SU-DHL-6 (cell line): ENCODE measurements around the gene RRAS2.

Experiments used
- H2AFZ ChIP-seq: fragments of 200-600 bp; sonication (generic); 2 replicates; pipeline ENCODE4 v1.6.1; 2014; ENCODE audit warnings: low read depth, mild to moderate bottlenecking, moderate library complexity, mixed read lengths, antibody characterized with exemption, low read length; ENCODE audit not compliant: severe bottlenecking
- H3F3A ChIP-seq: fragments of 200-600 bp; shearing (Covaris generic); 2 replicates; pipeline ENCODE4 v1.6.0; 2016; ENCODE audit warnings: antibody characterized with exemption, mild to moderate bottlenecking; ENCODE audit not compliant: insufficient read depth
- H3K27ac ChIP-seq: fragments of 200-600 bp; sonication (generic); 2 replicates; pipeline ENCODE4 v1.5.1; 2016; ENCODE audit warnings: low read depth, mild to moderate bottlenecking, low read length, moderate library complexity, mixed read lengths
- H3K27me3 ChIP-seq: fragments of 200-600 bp; sonication (generic), shearing (Covaris generic); 2 replicates; pipeline ENCODE4 v1.6.0; 2014; ENCODE audit warnings: mild to moderate bottlenecking, low read length
- H3K36me3 ChIP-seq: fragments of 200-600 bp; sonication (generic); 2 replicates; pipeline ENCODE4 v1.6.1; 2014; ENCODE audit warnings: mild to moderate bottlenecking, low read length, mixed read lengths
- H3K4me2 ChIP-seq: fragments of 300-600, 200-600 bp; shearing (Covaris generic), sonication (generic); 2 replicates; pipeline ENCODE4 v1.6.0; 2014; ENCODE audit warnings: low read length, low read depth, mild to moderate bottlenecking; ENCODE audit not compliant: poor library complexity, severe bottlenecking
- H3K4me3 ChIP-seq: fragments of 200-600 bp; sonication (generic); 2 replicates; pipeline ENCODE4 v1.5.1; 2014; ENCODE audit warnings: antibody characterized with exemption, low read length, mild to moderate bottlenecking, mixed read lengths; ENCODE audit not compliant: insufficient read depth, poor library complexity, severe bottlenecking
- H3K79me2 ChIP-seq: fragments of 200-600 bp; sonication (generic); 2 replicates; pipeline ENCODE4 v1.6.1; 2014; ENCODE audit warnings: mild to moderate bottlenecking, low read length, moderate library complexity; ENCODE audit not compliant: insufficient read depth
- H3K9ac ChIP-seq: fragments of 200-600 bp; sonication (generic); 2 replicates; pipeline ENCODE4 v1.7.0; 2014; ENCODE audit warnings: mild to moderate bottlenecking, low read length
- H3K9me2 ChIP-seq: fragments of 200-600 bp; sonication (generic); replicated peaks from 2 replicates; pipeline ENCODE4 v1.6.1; 2014; ENCODE audit warnings: low read length; ENCODE audit not compliant: insufficient read depth
- H3K9me3 ChIP-seq: fragments of 200-600 bp; sonication (generic); 2 replicates; pipeline ENCODE4 v1.6.1; 2014; ENCODE audit warnings: low read length, mixed read lengths; ENCODE audit not compliant: insufficient read depth
- H4K20me1 ChIP-seq: fragments of 200-600 bp; sonication (generic); 2 replicates; pipeline ENCODE4 v1.6.1; 2014; ENCODE audit warnings: low read depth, mild to moderate bottlenecking, antibody characterized with exemption, low read length, moderate library complexity, mixed read lengths
- EZH2phosphoT487 ChIP-seq: fragments of 200-600 bp; sonication (generic), shearing (Covaris generic); conservative IDR thresholded peaks from 2 replicates; pipeline ENCODE4 v1.6.1; 2018; ENCODE audit warnings: mild to moderate bottlenecking, antibody characterized with exemption, low read length, moderate library complexity, mixed read lengths
- TF ChIP-seq, protein P1 (sequence below): fragments of 200-600 bp; sonication (generic); IDR thresholded peaks from one replicate; pipeline ENCODE4 v1.5.1; 2017; ENCODE audit warnings: antibody characterized with exemption, mild to moderate bottlenecking, low read length, moderate library complexity; ENCODE audit not compliant: insufficient read depth, poor library complexity, severe bottlenecking

The RRAS2 gene

GRCh38 chr11:14255238-14255534 lies 103.8 kb downstream of the RRAS2 start:
- Histone ChIP-seq H3K4me3 (no peak overlapping the region), H3K27me3 (no peaks in the 10 kb centered on the region), H3K9me2 (no peaks in the 10 kb centered on the region), H3K27ac (no peak overlapping the region), H3K36me3 (no peaks in the 10 kb centered on the region), H3K9me3 (no peaks in the 10 kb centered on the region), H2AFZ (no peak overlapping the region), H3K9ac (no peak overlapping the region), H3F3A (peaks cover 11% of the 10 kb centered on the region; the same call in 1 of the 2 replicates), H3K79me2 (no peaks in the 10 kb centered on the region), H3K4me2 (no peak overlapping the region), H4K20me1 (no peaks in the 10 kb centered on the region)
- no peak for TF ChIP-seq EZH2phosphoT487
- TF ChIP-seq, protein P1, sequence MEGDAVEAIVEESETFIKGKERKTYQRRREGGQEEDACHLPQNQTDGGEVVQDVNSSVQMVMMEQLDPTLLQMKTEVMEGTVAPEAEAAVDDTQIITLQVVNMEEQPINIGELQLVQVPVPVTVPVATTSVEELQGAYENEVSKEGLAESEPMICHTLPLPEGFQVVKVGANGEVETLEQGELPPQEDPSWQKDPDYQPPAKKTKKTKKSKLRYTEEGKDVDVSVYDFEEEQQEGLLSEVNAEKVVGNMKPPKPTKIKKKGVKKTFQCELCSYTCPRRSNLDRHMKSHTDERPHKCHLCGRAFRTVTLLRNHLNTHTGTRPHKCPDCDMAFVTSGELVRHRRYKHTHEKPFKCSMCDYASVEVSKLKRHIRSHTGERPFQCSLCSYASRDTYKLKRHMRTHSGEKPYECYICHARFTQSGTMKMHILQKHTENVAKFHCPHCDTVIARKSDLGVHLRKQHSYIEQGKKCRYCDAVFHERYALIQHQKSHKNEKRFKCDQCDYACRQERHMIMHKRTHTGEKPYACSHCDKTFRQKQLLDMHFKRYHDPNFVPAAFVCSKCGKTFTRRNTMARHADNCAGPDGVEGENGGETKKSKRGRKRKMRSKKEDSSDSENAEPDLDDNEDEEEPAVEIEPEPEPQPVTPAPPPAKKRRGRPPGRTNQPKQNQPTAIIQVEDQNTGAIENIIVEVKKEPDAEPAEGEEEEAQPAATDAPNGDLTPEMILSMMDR = no peak

DNA sequence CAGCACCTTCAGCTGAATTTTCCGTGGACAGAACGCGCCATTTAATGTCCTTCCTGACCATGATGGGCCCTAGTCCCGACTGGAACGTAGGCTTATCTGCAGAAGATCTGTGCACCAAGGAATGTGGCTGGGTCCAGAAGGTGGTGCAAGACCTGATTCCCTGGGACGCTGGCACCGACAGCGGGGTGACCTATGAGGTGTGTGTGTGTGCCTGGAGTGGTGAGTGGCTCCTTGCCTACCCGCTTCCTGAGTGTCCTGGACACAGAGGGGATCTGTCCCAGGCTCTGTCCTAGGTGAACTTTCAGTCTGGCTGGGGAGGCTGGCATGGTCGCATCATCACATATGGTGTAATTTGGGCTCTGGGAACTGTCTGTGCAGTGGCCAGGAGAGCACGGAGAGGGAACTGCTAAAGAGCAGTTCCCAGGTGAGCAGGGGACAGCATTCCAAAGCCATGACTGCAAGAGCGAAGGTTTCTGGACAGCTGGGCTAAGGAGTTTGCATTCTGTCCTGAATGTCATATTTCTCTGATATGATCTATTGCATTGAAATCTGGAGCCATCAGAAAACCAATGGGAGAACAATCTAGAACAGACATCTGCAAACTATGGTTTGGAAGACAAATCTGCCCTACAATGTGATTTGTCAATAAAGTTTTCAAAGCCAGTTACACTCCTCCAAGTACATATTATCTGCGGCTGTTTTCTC lies 104.3 kb downstream of the RRAS2 start:
- Histone ChIP-seq H3K27ac (no peak overlapping the region), H3K9ac (no peak overlapping the region), H3K9me2 (no peaks in the 10 kb centered on the region), H3F3A (peaks cover 8% of the 10 kb centered on the region; the same call in 1 of the 2 replicates), H3K79me2 (no peaks in the 10 kb centered on the region), H3K4me3 (no peak overlapping the region), H2AFZ (no peak overlapping the region), H3K9me3 (no peaks in the 10 kb centered on the region), H3K27me3 (no peaks in the 10 kb centered on the region), H3K36me3 (no peaks in the 10 kb centered on the region), H3K4me2 (no peak overlapping the region), H4K20me1 (no peaks in the 10 kb centered on the region)
- TF ChIP-seq EZH2phosphoT487 = no peak
- TF ChIP-seq, protein P1 = no peak

- Histone ChIP-seq H3F3A (peaks cover 8% of the 10 kb centered on the region; the same call in 1 of the 2 replicates), H3K79me2 (no peaks in the 10 kb centered on the region), H3K9ac (no peak overlapping the region), H2AFZ (no peak overlapping the region), H3K27me3 (no peaks in the 10 kb centered on the region), H3K36me3 (no peaks in the 10 kb centered on the region), H3K27ac (no peak overlapping the region), H3K9me2 (no peaks in the 10 kb centered on the region), H3K4me3 (no peak overlapping the region), H3K4me2 (no peak overlapping the region), H4K20me1 (no peaks in the 10 kb centered on the region), H3K9me3 (no peaks in the 10 kb centered on the region)
- TF ChIP-seq, protein P1 = no peak
- no peak for TF ChIP-seq EZH2phosphoT487
Measured at GRCh38 chr11:14253840-14254239, 105.1 kb downstream of the RRAS2 start.
